Type B pancreatic cell (in vitro differentiated cells): Measurements from ENCODE around the gene HNMT. TPM values are rescaled to one million over a fixed set of nuclear protein-coding genes. Genes with fewer than 3 reads are reported as not detected.
A peak's percentile ranks its signal among the peaks of the same experiment; 100 is the strongest.
"Not testable (repeated sequence)": the region's sequence is repeated elsewhere in the genome, so short reads cannot be mapped to it uniquely, and the experiment has no call there.

Source experiments
- DNase-seq: peaks from one replicate; pipeline ENCODE4 v3.0.0; 2021; ENCODE audit warnings: mixed read lengths; ENCODE audit not compliant: unreplicated experiment; ENCODE audit errors: extremely low spot score
- H3K27ac Mint-ChIP-seq: 2 replicates; pipeline ENCODE4 v1.8.0; 2021; ENCODE audit warnings: mild to moderate bottlenecking, mixed read lengths
- H3K27me3 Mint-ChIP-seq: 2 replicates; pipeline ENCODE4 v1.8.0; 2021; ENCODE audit warnings: mixed read lengths
- H3K36me3 Mint-ChIP-seq: 2 replicates; pipeline ENCODE4 v1.8.0; 2021; ENCODE audit warnings: mixed read lengths
- H3K4me1 Mint-ChIP-seq: one replicate; pipeline ENCODE4 v1.8.0; 2021; ENCODE audit warnings: mixed read lengths; ENCODE audit not compliant: unreplicated experiment
- H3K4me3 Mint-ChIP-seq: 2 replicates; pipeline ENCODE4 v1.8.0; 2021; ENCODE audit warnings: mild to moderate bottlenecking, mixed read lengths
- H3K9me3 Mint-ChIP-seq: 2 replicates; pipeline ENCODE4 v1.8.0; 2021; ENCODE audit warnings: mixed read lengths
- CTCF ChIP-seq: fragments of 200-600 bp; sonication (generic); conservative IDR thresholded peaks from 2 replicates; pipeline ENCODE4 v1.5.0; 2021; ENCODE audit warnings: antibody characterized with exemption, mild to moderate bottlenecking
- long read RNA-seq: library from polyadenylated mRNA; unstranded; transcript quantifications from one replicate; pipeline ENCODE4 v2.0.0, GENCODE V29; 2020
- total RNA-seq: library from RNA; stranded (reverse); gene quantifications from 2 replicates; pipeline ENCODE4 v1.2.1, GENCODE V29; 2021; ENCODE audit warnings: low replicate concordance

HNMT gene
- 11.6 and 12.1 TPM in 2 replicates for total RNA-seq
- long read RNA-seq, transcript HNMT-202 (6 exons, 3,295 nt) = major isoform, 55 of 60 reads
- long read RNA-seq, partial matches to known transcripts = 1 of 60 reads
- long read RNA-seq, other reads (novel, unspliced or antisense) = 3 of 60 reads

GRCh38 chr2:137964066-137964858, at the start of gene HNMT:
HNMT (plus strand) TSS chr2:137964473; CDS start chr2:137964492, 19 bp downstream.
- DNase-seq = peak; percentile 69
- H3K27ac Mint-ChIP-seq = peak within 1 kb of the TSS; percentile 91
- peak within 1 kb of the TSS; percentile 89 for H3K4me3 Mint-ChIP-seq
- no peak for TF ChIP-seq CTCF
- no peaks in the 10 kb centered on the region for H3K27me3 Mint-ChIP-seq
- peaks cover 12% of the 10 kb centered on the region for H3K36me3 Mint-ChIP-seq
- H3K4me1 Mint-ChIP-seq = peaks cover 25% of the 10 kb centered on the region
- no peaks in the 10 kb centered on the region for H3K9me3 Mint-ChIP-seq

GRCh38 chr2:137921105-137921880, 43.0 kb upstream of the HNMT start:
- H3K4me3 Mint-ChIP-seq = no peak overlapping the region
- TF ChIP-seq CTCF = no peak
- no peak overlapping the region for H3K27ac Mint-ChIP-seq
- H3K36me3 Mint-ChIP-seq = no peaks in the 10 kb centered on the region
- no peaks in the 10 kb centered on the region for H3K27me3 Mint-ChIP-seq
- H3K4me1 Mint-ChIP-seq = no peaks in the 10 kb centered on the region
- no peak for DNase-seq
- no peaks in the 10 kb centered on the region for H3K9me3 Mint-ChIP-seq

- H3K4me1 Mint-ChIP-seq, H3K9me3 Mint-ChIP-seq, H3K4me3 Mint-ChIP-seq, H3K36me3 Mint-ChIP-seq, DNase-seq, H3K27ac Mint-ChIP-seq, H3K27me3 Mint-ChIP-seq: not testable (repeated sequence)
Measured at GRCh38 chr2:137922171-137922570, 42.1 kb upstream of the HNMT start.

- no peak overlapping the region for H3K27ac Mint-ChIP-seq
Measured at GRCh38 chr2:137924019-137924418, 40.3 kb upstream of the HNMT start.

GRCh38 chr2:137925599-137925998, 38.7 kb upstream of the HNMT start:
- no peaks in the 10 kb centered on the region for H3K36me3 Mint-ChIP-seq
- H3K27me3 Mint-ChIP-seq = no peaks in the 10 kb centered on the region
- DNase-seq = no peak
- TF ChIP-seq CTCF = no peak
- H3K9me3 Mint-ChIP-seq = no peaks in the 10 kb centered on the region
- H3K27ac Mint-ChIP-seq = no peak overlapping the region
- peaks cover 11% of the 10 kb centered on the region for H3K4me1 Mint-ChIP-seq
- no peak overlapping the region for H3K4me3 Mint-ChIP-seq

More at GRCh38 chr2:137924019-137924418, 40.3 kb upstream of the HNMT start:
- no peak for TF ChIP-seq CTCF
- no peaks in the 10 kb centered on the region for H3K36me3 Mint-ChIP-seq
- no peaks in the 10 kb centered on the region for H3K27me3 Mint-ChIP-seq
- H3K4me3 Mint-ChIP-seq = no peak overlapping the region
- H3K9me3 Mint-ChIP-seq = no peaks in the 10 kb centered on the region
- no peak for DNase-seq
- peaks cover 5% of the 10 kb centered on the region for H3K4me1 Mint-ChIP-seq

GRCh38 chr2:137927846-137928245, 36.4 kb upstream of the HNMT start:
- no peaks in the 10 kb centered on the region for H3K36me3 Mint-ChIP-seq
- no peak overlapping the region for H3K27ac Mint-ChIP-seq
- H3K4me3 Mint-ChIP-seq = no peak overlapping the region
- no peaks in the 10 kb centered on the region for H3K27me3 Mint-ChIP-seq
- no peaks in the 10 kb centered on the region for H3K9me3 Mint-ChIP-seq
- no peak for DNase-seq
- TF ChIP-seq CTCF = no peak
- peaks cover 11% of the 10 kb centered on the region for H3K4me1 Mint-ChIP-seq
